GM18951 (cell line): ENCODE data around the gene ZNF675.
"Not testable (repeated sequence)": the region's sequence is repeated elsewhere in the genome, so short reads cannot be mapped to it uniquely, and the experiment has no call there.

Experiments used
- POLR2A ChIP-seq: IDR thresholded peaks from 4 replicates; pipeline ENCODE4 v1.6.1; 2011; ENCODE audit warnings: mild to moderate bottlenecking; ENCODE audit not compliant: insufficient read length, insufficient read depth; ENCODE audit errors: extremely low read depth
- in situ Hi-C: fragments of 300-500 bp; cut with MboI; formaldehyde crosslinking; loops from one replicate; pipeline ENCODE4 v1.12.0; 2022; ENCODE audit warnings: low sequenced_read_pairs, mixed read lengths, inconsistent platforms; ENCODE audit not compliant: unreplicated experiment

The ZNF675 gene

GRCh38 chr19:23686621-23687423, at the start of gene ZNF675:
TSS of gene ZNF675 (minus strand) at chr19:23687212. CDS start at chr19:23687033, 179 bp downstream.
- peak; percentile 84 for TF ChIP-seq POLR2A
- in situ Hi-C loops = no loop called here

GRCh38 chr19:23730729-23731465, 43.9 kb upstream of the ZNF675 start:
- in situ Hi-C loops = not testable (repeated sequence)

GRCh38 chr19:23724161-23724560, 37.1 kb upstream of the ZNF675 start:
- in situ Hi-C loops = not testable (repeated sequence)

GRCh38 chr19:23718802-23719201, 31.8 kb upstream of the ZNF675 start:
- in situ Hi-C loops = no loop called here
- TF ChIP-seq POLR2A = no peak

DNA sequence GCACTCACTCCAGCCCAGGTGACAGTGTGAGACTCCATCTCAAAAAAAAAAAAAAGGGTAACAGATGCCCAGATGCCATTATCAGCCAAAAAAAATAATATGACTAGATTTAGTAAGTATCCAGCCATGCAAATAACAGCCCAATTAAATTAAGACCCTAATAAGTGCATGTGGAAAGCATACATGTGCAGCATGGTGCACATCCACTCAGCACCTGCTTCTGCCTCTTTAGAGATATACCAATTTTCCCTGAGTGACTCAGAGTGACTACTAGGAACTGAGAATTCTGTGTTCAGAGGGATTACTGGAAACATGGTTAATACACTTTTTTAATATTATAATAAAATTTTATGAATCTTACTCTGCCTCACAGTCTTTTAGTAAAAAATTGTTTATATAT, 29.8 kb upstream of the ZNF675 start:
- TF ChIP-seq POLR2A = no peak
- in situ Hi-C loops = no loop called here

DNA sequence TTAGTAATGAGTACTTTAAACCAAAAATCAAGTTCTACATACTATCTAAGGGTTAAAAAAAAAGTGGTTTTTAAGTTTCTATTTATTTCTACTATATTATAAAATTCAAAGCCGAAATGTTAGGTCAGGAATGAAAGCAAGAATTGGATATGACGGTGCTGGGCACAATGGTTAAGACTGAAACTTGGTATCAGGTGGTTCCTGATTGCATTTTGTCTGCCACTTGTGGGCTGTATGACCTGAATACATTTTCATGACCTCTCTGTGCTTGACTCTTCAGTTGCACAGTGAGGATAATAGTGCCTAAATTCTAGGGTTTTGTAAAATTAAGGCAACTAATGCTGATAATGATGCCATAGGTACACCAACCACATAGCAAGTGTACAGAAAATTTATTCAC, 22.3 kb upstream of the ZNF675 start:
- in situ Hi-C loops = no loop called here
- TF ChIP-seq POLR2A = no peak

DNA sequence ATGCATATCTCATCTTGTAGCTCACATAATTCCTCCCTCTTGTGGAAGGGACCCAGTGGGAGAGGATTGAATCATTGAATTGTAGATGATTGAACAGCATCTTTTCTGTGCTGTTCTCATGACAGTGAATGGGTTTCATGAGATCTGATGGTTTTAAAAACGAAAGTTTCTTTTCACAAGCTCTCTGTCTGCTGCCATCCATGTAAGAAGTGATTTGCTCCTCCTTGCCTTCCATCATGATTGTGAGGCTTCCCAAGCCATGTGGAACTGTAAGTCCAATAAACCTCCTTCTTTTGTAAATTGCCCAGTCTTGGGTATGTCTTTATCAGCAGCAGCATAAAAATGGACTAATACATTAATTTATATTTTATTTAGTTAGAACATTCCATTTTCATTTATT, 19.6 kb upstream of the ZNF675 start:
- in situ Hi-C loops = no loop called here
- TF ChIP-seq POLR2A = no peak

DNA sequence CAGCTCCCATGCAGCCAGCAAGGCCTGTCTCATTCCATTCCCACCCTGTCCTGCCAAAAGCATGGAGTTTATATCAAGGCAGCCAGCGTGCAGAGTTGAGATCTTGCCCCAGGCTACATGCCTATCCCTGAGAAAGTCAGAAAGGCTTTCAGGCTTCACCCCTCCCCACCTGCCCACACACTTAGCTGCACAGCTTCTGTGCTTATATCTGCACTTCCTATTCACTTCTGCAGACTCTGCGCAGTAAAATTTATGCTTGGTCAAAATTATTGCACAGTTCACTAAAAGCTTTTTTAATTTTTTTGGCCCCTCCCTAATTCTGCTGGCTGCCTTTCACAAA, 12.5 kb upstream of the ZNF675 start:
- in situ Hi-C loops = no loop called here

GRCh38 chr19:23698711-23699520, 11.9 kb upstream of the ZNF675 start:
- in situ Hi-C loops = no loop called here
- TF ChIP-seq POLR2A = no peak

More for the DNA sequence above, 12.5 kb upstream of the ZNF675 start:
- TF ChIP-seq POLR2A = no peak

- in situ Hi-C loops = not testable (repeated sequence)
These were observed 5.9 kb upstream of the ZNF675 start for GRCh38 chr19:23692937-23693336.

DNA sequence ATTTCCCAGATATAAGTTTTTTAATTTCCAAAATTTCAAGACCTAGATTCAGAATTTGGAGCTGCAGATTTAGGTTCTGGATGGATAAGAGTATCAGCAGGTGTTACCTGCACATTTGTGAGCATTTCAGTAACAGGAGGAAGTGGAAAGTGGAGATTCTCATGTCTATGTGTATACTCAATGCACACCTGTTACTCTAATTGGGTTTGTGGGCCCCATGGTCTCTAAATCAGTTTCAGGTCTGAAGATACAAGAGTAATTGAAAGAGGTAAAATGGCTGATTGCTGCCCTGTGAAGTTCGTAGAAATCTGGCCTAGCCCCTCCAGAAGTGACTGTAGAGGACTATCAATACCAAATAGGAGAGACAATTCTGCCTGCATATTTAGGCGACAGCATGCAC, 13.9 kb downstream of the ZNF675 start:
- in situ Hi-C loops = no loop called here
- TF ChIP-seq POLR2A = no peak

DNA sequence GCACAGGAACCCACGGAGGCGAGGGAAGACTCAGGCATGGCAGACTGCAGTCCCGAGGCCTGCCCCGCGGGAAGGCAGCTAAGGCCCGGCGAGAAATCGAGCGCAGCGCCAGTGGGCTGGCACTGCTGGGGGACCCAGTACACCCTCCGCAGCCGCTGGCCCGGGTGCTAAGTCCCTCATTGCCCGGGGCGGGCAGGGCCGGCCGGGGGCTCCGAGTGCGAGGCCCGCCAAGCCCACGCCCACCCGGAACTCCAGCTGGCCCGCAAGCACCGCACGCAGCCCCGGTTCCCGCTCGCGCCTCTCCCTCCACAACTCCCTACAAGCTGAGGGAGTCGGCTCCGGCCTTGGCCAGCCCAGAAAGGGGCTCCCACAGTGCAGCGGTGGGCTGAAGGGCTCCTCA, 18.4 kb downstream of the ZNF675 start:
- in situ Hi-C loops = not testable (repeated sequence)

GRCh38 chr19:23665651-23666410, 21.2 kb downstream of the ZNF675 start:
- in situ Hi-C loops = no loop called here
- no peak for TF ChIP-seq POLR2A

GRCh38 chr19:23649817-23650216, 37.2 kb downstream of the ZNF675 start:
- in situ Hi-C loops = not testable (repeated sequence)
